ENCODE measurements around the gene ACOXL.
"Not testable (repeated sequence)": the region's sequence is repeated elsewhere in the genome, so short reads cannot be mapped to it uniquely, and the experiment has no call there.

Gene ACOXL

DNA sequence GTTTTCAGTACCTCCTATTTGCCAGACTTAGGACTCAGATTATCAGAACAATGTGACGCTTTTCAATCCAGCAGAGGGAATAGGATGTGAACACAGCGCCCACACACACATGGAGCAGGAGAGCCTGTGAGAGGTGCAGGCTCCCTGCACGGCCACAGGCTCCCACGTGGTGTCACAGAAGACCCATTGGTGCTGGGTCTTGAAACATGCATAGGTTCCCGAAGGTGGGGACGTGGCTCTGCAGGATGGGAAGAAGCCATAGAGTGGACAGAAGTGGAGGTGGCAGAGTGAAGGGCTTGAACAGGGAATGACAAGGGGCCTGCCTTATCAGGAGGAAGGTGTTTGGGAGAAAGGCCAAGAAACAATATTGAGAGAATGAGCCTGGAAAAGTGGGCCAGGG, 309.9 kb downstream of the ACOXL start:
- DNase-seq (ENCODE audit: low read depth) = no peak

DNA sequence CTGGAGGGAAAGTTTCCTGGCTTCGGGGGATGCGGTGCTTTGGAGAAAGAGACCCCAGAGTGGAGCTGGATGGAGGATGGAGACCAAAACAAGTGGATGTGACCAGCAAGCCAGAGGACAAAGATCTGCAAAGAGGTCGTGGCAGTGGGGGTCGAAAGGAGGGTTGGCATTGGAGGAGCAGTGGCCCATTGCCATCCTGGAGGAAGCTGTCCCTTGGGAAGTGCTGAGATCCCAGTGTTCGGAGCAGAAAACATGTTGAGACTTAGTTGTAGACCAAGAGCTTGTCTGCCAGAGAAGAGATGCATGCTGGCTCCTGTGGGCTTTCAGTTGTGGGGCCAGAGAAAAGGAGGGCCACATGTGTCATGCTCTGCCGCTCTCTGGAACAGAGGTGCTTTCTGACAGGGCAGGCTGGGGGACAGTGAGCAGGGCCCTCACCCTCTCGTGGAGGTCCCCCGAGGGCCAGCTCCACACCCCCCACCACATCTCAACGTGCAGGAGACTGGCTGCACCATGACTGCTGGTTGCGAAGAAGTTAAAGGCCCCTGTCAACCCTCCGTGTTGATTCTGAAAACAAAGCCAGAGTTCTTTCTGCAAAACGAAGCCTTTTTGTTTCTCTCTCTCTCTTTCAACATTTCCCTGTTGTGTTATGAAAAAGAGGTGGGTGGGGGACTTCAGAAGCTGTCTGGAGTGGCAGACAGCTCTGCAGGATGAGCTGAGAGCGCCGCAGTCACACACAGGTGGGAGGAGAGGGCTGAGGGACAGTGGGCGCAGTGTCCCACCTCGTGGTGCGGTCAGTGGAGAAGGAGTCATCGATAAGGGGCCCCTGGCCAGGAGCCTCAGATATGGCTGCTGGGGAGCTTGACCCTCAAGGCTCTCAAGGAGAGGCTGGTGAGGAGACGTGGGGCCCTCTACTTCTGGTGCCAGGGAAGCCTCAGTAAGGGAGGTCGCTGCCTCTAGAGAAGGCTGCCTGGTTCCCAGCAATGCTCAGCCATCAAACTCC, 310.7 kb downstream of the ACOXL start:
- no peak for DNase-seq (ENCODE audit: low read depth)

DNA sequence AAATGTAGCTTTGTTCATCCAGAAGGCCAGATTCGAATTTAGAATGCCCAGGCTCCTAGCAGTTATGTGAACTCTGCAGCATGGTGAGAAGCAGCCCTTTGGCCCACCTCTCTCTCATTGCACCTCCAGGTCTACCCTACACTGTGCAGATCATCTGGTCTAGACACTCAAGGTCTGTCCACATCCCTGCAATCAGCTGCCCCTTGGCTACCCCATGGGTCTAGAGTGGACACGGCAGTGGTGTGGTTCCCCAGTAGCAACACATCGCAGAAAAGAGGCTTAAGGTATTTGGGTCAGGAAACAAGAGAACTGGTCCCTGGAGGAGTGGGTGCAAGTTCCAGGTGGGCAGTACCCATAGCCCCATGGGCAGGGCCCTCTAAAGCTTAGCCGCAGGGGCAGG, 311.7 kb downstream of the ACOXL start:
- DNase-seq (ENCODE audit: low read depth) = no peak

GRCh38 chr2:111045236-111045635, 312.9 kb downstream of the ACOXL start:
- DNase-seq (ENCODE audit: low read depth) = not testable (repeated sequence)

DNA sequence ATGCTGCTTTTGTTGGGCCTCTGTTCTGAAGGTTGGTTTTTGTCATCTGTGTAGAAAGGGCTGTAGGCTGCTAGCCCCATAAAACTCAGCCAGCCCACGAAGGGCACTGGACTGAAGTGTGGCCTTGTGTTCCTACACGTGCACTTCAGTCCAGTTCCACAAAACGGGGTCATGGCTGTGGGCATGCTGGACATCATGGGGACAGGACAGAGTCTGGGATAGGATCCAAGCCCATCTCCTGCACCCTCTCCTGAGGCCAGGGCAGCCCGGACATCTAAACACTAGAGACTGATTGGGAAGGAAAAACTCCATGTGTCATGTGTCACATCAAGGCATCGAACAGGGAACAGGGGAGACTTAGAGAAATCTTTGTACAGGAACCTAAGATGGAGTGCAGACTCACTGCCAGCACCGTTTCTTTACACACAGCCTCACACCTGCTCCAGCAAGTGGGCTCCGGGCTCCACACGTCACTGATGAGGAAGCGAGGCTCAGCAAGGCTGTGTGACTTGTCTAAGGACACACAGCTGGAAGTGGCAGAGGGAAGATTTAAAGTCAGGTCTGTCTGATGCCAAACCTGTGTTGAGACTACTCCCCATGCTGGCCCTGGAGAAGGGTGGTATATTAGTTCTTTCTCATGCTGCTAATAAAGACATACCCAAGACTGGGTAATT, 313.5 kb downstream of the ACOXL start:
- no peak for DNase-seq (ENCODE audit: low read depth)

- no peak for DNase-seq (ENCODE audit: low read depth)
These were observed 314.3 kb downstream of the ACOXL start for GRCh38 chr2:111046670-111047069.

GRCh38 chr2:111048856-111049768, 316.7 kb downstream of the ACOXL start:
- DNase-seq (ENCODE audit: low read depth) = no peak

DNA sequence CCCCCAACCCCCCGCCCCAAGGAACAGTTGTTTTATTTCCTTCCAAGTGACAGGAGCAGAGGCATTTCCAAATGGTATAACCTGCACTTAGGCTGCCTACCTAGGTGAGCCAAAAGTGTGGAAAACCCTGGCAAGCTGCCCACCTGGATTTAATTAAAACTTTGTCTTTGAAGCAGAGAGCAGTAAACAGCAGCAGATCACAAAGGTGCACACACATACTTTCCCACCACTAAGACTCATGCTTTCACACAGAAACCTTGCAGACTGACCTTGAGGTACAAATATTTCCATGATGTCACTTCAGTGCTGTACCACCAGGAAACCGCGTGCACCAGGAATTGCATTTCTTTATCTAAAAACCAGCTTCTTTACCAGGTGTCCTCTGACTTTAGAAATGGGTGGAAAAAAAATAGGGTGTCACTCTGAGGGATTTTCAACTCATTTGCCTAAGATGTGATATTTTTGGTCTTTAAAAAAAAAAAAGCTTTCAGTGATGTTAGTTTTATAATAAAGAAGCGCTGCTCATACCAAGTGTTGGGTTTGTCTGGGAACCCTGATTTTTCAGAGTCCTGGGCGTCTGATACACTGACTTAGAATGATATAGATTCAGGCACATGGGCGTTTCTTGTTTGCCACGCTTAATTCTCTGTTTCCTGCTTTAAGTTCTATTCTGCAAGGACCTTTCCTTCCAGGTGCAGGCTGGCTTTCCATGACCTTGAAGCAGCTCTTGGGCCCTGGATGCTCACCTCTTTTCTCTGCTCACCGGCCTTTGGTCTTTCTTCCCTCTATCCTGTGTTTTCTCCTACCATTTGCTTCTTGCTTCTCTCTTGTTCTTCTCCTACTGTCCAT, 317.6 kb downstream of the ACOXL start:
- no peak for DNase-seq (ENCODE audit: low read depth)

DNA sequence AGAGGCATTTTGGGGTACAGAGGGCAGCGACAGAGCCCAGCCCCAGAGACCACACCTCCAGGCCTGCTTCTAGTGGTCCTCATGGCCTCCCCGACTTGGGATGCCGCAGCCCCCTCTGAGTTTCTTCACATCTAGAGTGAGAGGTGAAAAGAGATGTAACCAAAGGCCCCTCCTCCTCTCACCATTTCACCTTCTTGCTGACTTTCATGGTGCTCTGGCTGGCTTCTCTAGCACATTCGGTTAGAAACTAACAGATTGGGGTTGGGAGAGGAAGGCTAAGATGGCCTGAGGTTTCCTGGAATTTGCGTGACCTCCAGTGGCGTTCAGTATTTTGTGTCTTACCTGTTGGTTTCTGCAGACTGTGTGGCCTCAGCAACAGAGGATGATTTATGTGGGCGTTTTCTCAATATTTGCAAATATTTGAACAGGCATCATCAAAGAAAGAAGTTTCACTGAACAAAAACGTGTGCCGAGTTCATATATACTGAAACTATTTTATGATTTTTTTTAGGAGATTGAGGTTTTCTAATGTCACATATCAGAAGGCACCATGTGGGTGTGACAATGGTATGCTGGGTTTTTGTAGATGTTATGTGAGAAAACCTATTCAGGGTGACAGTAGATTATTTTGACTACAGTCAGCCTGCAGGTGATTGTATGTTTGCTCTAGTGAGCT, 318.5 kb downstream of the ACOXL start:
- DNase-seq (ENCODE audit: low read depth) = no peak

GRCh38 chr2:111052621-111053020, 320.2 kb downstream of the ACOXL start:
- no peak for DNase-seq (ENCODE audit: low read depth)

- DNase-seq (ENCODE audit: low read depth) = no peak
These were observed 320.9 kb downstream of the ACOXL start for GRCh38 chr2:111053266-111053665.

GRCh38 chr2:111053825-111054515, 321.6 kb downstream of the ACOXL start:
- DNase-seq (ENCODE audit: low read depth) = no peak

DNA sequence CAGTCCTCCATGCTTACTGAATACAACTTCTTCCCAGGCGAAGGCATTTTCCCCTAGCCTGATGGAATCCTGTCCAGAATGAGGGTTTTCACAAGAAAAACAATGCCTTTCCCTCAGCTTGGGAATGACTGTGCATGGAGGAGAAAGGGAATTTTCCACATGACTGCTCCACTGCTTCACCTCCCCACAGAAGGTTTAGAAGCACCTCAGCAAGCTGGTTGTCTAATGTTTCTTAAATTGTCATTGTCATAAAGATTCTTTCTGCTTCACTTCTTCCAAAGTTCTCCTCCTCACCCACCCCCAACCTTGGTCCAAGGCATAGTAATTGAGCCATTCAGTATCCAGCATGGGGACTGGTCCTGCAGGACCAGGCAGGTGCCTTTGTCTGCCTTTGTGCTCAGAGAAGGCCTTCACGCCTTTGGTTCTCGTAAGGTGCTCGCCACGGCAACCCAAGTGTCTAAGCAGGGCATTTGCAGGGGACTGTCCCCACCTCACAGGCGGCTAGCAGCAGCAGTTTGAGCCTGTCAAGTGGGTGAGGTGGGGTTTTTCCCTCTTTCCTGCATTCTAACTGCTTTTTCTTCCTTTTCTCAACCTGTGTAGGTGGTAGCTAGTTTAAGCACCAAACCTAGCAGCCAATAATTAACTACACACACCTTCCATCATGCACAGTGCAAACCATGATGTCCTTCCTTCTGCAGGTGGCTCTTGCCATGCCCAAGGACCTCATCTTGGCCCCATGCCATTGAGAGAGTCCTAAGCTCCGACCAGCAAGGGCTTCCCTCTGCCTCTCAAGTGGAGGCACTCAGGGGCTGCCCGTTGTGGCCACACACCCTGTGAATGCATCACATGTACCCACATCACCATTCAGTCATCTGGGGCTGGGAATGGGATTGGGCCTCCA, 322.7 kb downstream of the ACOXL start:
- DNase-seq (ENCODE audit: low read depth) = no peak

GRCh38 chr2:111055735-111056134, 323.4 kb downstream of the ACOXL start:
- no peak for DNase-seq (ENCODE audit: low read depth)

- no peak for DNase-seq (ENCODE audit: low read depth)
These were observed 324.7 kb downstream of the ACOXL start for GRCh38 chr2:111057045-111057444.

DNA sequence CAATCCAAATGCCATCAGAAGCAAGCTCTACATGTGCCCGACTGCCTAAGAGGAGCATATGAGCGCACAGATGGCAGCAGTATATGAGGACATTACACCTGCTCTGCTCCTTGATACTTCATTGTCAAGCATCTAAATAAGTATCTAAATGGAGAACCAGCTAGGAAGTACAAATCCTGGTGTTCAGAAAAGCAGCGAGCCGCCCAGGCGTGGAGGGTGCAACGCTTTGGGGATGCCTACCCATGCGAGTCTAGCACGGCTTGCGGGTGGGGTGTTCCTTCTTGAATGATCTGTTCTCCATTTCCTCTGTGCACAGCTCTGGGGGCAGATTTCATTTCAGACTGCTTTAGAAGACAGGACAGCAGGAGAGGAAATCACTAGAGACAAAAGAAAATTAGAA, 325.3 kb downstream of the ACOXL start:
- DNase-seq (ENCODE audit: low read depth) = no peak

DNA sequence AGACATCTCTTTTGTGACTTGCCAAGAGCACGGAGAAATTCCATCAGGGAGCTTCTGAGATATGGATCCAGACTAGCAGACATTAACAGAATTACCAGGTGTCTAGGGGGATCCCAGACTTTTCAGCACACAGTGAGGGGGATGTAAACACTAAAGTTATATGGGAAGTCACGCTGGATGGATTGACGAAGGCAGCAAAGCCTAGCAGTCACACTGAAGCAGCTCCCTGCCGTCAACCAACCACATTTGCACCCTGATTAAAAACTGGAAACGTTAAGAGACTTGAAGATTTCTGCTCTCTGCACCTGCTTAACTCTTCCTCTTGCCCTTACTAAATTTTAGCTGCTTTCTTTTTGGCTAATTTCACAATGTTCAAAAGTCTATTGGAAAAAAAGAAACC, 325.9 kb downstream of the ACOXL start:
- no peak for DNase-seq (ENCODE audit: low read depth)

DNA sequence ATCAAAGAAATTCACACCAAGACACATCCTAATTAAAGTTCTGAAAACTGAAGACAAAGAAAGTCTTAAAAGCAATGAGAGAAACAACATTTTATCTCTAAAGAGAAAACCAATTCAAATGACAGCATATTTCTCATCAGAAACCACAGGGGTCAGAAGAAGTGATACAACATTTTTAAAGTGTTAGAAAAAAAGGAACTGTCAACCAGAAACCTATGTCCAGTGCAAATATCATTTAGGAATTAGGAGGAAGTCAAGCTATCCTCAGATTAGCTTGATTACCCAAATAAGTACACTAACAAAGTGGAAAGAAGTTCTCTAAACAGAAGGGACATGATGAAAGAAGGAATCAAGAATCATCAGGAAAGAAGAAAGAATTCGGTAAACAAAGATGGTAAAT, 328.8 kb downstream of the ACOXL start:
- DNase-seq (ENCODE audit: low read depth) = no peak

DNA sequence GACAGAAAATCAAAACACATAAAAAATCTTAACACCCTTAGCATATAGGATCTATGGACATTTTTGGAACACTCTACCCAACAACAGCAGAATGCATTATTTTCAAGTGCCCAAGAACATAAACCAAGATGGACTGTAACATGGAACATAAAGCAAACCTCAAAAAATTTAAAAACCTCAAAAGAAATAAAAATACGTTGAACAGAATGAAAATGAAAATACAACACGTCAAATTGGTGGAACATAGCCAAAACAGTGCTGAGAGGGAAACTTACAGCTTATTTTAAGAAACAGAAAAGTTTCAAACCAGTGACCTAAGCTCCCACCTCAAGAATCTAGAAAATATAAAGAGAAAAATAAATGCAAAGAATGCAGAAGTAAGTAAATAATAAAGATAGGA, 330.0 kb downstream of the ACOXL start:
- no peak for DNase-seq (ENCODE audit: low read depth)
